GM19468 (cell line): Measurements from ENCODE around the gene NUTM2G.
"Not testable (repeated sequence)": the region's sequence is repeated elsewhere in the genome, so short reads cannot be mapped to it uniquely, and the experiment has no call there.

Experiments used
- ATAC-seq: cut with Tn5 transposase; IDR thresholded peaks from one replicate; pipeline ENCODE4 v1.9.1; 2021; ENCODE audit warnings: mild to moderate bottlenecking, moderate library complexity, moderate number of reproducible peaks; ENCODE audit not compliant: unreplicated experiment; ENCODE audit errors: extremely low read depth

The NUTM2G gene

GRCh38 chr9:96928543-96928942, at the start of gene NUTM2G:
NUTM2G (plus strand) TSS chr9:96928843; CDS start chr9:96929025, 182 bp downstream.
- ATAC-seq, result not testable (repeated sequence)

GRCh38 chr9:96883922-96884321, 44.7 kb upstream of the NUTM2G start:
- ATAC-seq, result no peak

GRCh38 chr9:96884443-96884842, 44.2 kb upstream of the NUTM2G start:
- ATAC-seq, result no peak

- ATAC-seq, result no peak
Observed at GRCh38 chr9:96885424-96885823, 43.2 kb upstream of the NUTM2G start.

- ATAC-seq, result no peak
Observed at GRCh38 chr9:96888591-96888990, 40.1 kb upstream of the NUTM2G start.

GRCh38 chr9:96892131-96892530, 36.5 kb upstream of the NUTM2G start:
- no peak for ATAC-seq

GRCh38 chr9:96900010-96900409, 28.6 kb upstream of the NUTM2G start:
- ATAC-seq, result not testable (repeated sequence)

GRCh38 chr9:96904947-96905722, 23.5 kb upstream of the NUTM2G start:
- ATAC-seq, result not testable (repeated sequence)

- ATAC-seq, result not testable (repeated sequence)
Observed at GRCh38 chr9:96908479-96908878, 20.2 kb upstream of the NUTM2G start.

GRCh38 chr9:96915539-96915938, 13.1 kb upstream of the NUTM2G start:
- not testable (repeated sequence) for ATAC-seq

- ATAC-seq, result not testable (repeated sequence)
Observed at GRCh38 chr9:96916531-96916930, 12.1 kb upstream of the NUTM2G start.

- ATAC-seq, result not testable (repeated sequence)
Observed at GRCh38 chr9:96918550-96918949, 10.1 kb upstream of the NUTM2G start.

GRCh38 chr9:96920803-96921202, 7.8 kb upstream of the NUTM2G start:
- ATAC-seq, result not testable (repeated sequence)

GRCh38 chr9:96925587-96925986, 3.1 kb upstream of the NUTM2G start:
- ATAC-seq, result not testable (repeated sequence)

- not testable (repeated sequence) for ATAC-seq
Observed at GRCh38 chr9:96931665-96932064, 3.0 kb downstream of the NUTM2G start.

- ATAC-seq, result not testable (repeated sequence)
Observed at GRCh38 chr9:96934097-96934496, 5.5 kb downstream of the NUTM2G start.

- ATAC-seq, result not testable (repeated sequence)
Observed at GRCh38 chr9:96934706-96935105, 6.1 kb downstream of the NUTM2G start.

- ATAC-seq, result not testable (repeated sequence)
Observed at GRCh38 chr9:96935401-96935800, 6.8 kb downstream of the NUTM2G start.

- ATAC-seq, result not testable (repeated sequence)
Observed at GRCh38 chr9:96937442-96937841, 8.8 kb downstream of the NUTM2G start.

- not testable (repeated sequence) for ATAC-seq
Observed at GRCh38 chr9:96938957-96939665, 10.5 kb downstream of the NUTM2G start.

GRCh38 chr9:96940982-96941381, 12.3 kb downstream of the NUTM2G start:
- not testable (repeated sequence) for ATAC-seq
